ENCODE results near the gene ARHGAP33. TPM values are rescaled to one million over a fixed set of nuclear protein-coding genes. Genes with fewer than 3 reads are reported as not detected.

ARHGAP33 gene
- total RNA-seq, result 100 to 1,000 TPM in 1 of 6 donors, 10 to 100 TPM in 3, 1 to 10 TPM in 2; 5.9 to 109 (median 14.5) TPM

DNA sequence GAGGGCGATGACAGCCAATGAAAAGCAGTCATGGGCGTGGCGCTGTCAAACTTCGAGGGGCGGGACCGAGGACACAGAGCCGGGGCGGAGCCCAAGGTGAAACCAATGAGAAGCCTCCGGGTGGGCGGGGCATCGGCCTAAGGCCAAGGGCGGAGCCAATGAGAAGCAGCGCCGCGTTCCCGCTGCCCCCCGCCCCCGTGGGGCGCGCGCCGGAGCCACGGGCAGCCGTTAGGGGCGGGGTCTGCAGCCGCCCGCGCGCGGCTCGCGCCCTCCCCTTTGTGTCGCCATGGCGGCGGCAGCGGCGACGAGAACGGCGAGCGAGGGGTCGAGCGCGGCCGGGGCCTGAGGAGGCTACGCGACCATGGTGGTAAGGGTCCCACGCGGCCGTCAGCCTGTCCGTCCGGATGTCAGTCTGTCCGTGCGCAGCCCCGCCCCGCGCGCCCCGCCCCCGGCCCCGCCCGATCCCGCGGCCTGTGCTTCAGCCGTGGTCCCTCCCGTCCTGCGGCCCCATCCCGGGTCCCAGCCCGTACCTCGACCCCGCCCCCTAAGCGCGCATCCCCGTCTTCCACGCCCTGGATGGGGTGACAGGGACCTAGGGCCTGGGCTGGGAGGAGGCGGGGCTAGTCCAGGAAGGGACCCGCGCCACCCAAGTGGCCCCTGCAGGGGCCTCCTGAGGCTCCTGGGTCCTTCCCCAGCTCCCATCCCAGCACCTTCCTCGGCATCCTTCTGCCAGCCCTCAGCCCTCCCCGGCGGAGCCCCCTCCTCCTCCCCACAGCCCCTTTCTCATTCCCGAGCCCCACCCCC, at the start of gene ARHGAP33:
TSS of gene ARHGAP33 (plus strand) at position 267 of the 804 bp plus-strand sequence. CDS start at position 362, 95 bp downstream.
- TF ChIP-seq EP300 (IDR thresholded peaks at IDR 0.05), result no peak
- no peak for TF ChIP-seq POLR2AphosphoS5 (IDR thresholded peaks at IDR 0.05)
- TF ChIP-seq POLR2A (IDR thresholded peaks at IDR 0.05), result no peak
- TF ChIP-seq, protein P1, sequence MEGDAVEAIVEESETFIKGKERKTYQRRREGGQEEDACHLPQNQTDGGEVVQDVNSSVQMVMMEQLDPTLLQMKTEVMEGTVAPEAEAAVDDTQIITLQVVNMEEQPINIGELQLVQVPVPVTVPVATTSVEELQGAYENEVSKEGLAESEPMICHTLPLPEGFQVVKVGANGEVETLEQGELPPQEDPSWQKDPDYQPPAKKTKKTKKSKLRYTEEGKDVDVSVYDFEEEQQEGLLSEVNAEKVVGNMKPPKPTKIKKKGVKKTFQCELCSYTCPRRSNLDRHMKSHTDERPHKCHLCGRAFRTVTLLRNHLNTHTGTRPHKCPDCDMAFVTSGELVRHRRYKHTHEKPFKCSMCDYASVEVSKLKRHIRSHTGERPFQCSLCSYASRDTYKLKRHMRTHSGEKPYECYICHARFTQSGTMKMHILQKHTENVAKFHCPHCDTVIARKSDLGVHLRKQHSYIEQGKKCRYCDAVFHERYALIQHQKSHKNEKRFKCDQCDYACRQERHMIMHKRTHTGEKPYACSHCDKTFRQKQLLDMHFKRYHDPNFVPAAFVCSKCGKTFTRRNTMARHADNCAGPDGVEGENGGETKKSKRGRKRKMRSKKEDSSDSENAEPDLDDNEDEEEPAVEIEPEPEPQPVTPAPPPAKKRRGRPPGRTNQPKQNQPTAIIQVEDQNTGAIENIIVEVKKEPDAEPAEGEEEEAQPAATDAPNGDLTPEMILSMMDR (IDR thresholded peaks at IDR 0.05), result no peak
- H3K27ac ChIP-seq, result peak within 1 kb of the TSS in 2 of 4 donors; percentile 55 to 78
- H3K9me3 ChIP-seq, result no peaks in the 10 kb centered on the region

DNA sequence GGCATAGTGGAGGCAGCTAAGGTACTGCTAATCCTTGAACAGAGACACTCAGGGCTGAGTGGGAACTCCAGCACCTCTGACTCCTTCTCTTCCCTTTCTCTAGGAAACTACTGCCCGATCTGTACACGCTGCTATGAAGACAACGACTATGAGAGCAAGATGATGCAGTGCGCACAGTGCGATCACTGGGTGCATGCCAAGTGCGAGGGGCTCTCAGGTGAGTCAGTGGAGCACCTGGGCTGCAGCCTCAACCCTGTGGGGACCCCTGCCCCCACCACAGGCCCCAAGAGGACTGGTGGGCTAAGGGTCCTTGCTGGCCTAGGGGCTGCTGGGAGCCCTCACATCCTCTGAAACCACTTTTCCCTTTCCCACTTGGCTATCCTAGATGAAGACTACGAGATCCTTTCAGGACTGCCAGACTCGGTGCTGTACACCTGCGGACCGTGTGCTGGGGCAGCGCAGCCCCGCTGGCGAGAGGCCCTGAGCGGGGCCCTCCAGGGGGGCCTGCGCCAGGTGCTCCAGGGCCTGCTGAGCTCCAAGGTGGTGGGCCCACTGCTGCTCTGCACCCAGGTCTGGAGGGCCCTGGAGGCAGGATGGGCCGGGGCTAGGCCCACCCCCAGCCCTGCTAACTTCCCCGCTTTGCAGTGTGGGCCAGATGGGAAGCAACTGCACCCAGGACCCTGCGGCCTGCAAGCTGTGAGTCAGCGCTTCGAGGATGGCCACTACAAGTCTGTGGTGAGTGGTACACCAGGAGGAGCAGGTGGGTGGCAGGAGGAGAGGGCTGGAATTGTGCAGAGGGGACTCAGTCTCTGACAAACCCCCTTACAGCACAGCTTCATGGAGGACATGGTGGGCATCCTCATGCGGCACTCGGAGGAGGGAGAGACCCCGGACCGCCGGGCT, 48.1 kb upstream of the ARHGAP33 start:
- DNase-seq, result no peak
- TF ChIP-seq EP300 (IDR thresholded peaks at IDR 0.05) (no peak), POLR2A (IDR thresholded peaks at IDR 0.05) (no peak), POLR2AphosphoS5 (IDR thresholded peaks at IDR 0.05) (no peak)
- TF ChIP-seq, protein P1 (IDR thresholded peaks at IDR 0.05), result no peak
- peaks cover 82 to 100% (median 97%) of the 10 kb centered on the region in 4 donors for H3K36me3 ChIP-seq
- no peak for ATAC-seq (ENCODE audit: low FRiP score in 2 of 2)
- no peaks in the 10 kb centered on the region for H3K9me3 ChIP-seq
- no peak overlapping the region for H3K27ac ChIP-seq
- H3K27me3 ChIP-seq, result no peaks in the 10 kb centered on the region
- no peaks in the 10 kb centered on the region for H3K4me1 ChIP-seq
- 94% methylated on average over 13 to 23 of the region's 25 CpGs for WGBS, 2 donors
- H3K4me3 ChIP-seq, result no peak overlapping the region

More for the DNA sequence above, at the start of gene ARHGAP33:
- Histone ChIP-seq H3K4me1 (peaks cover 10 to 20% (median 14%) of the 10 kb centered on the region in 4 donors), H3K27me3 (no peaks in the 10 kb centered on the region), H3K4me3 (peak within 1 kb of the TSS; percentile 95 to 99 (median 96)), H3K36me3 (peaks cover 0 to 13% (median 8%) of the 10 kb centered on the region in 4 donors)
- WGBS, 2 donors, result 1 to 2% methylated on average over 35 to 43 of the region's 82 CpGs
- DNase-seq (peak; percentile 99), ATAC-seq (ENCODE audit: low FRiP score in 2 of 2) (peak; percentile 98 to 99)

DNA sequence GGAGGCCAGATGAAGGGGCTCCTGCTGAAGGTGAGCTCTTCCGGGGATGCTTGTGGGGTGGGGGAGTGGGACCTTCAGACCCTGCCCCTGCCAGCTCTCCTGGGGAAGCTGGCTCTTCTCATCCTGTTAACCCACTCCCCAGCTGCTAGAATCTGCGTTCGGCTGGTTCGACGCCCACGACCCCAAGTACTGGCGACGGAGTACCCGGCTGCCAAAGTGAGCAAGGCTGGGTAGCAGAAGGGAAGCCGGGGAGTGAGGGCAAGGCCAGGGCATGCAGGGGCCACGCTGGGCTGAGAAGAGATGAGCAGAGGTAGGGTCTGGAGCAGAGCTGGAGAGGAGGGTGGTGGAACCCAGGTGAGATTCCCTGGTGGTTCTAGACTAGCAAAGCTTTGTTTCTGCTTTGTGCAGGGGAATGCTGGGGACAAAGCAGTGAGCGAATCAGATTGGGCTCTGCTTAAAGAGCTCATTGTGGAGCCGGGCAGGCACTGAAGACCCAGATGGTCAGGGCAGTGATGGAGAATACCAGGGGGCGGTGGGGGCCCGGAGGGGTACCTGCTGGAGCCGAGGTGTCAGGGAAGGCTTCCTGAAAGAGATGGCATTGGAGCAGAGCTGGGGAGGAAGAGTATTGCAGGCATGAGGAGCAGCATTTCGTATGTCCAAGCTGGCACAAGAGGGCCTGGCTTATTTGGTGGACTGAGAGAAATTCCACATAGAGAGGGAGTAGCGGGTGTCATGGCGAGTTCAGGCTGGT, 47.2 kb upstream of the ARHGAP33 start:
- Histone ChIP-seq H3K27ac (no peak overlapping the region), H3K9me3 (no peaks in the 10 kb centered on the region), H3K4me3 (no peak overlapping the region), H3K36me3 (peaks cover 77 to 100% (median 97%) of the 10 kb centered on the region in 4 donors), H3K4me1 (no peaks in the 10 kb centered on the region), H3K27me3 (no peaks in the 10 kb centered on the region)
- DNase-seq, result no peak
- TF ChIP-seq POLR2A (IDR thresholded peaks at IDR 0.05) (no peak), EP300 (IDR thresholded peaks at IDR 0.05) (no peak), POLR2AphosphoS5 (IDR thresholded peaks at IDR 0.05) (no peak)
- TF ChIP-seq, protein P1 (IDR thresholded peaks at IDR 0.05), result no peak
- no peak for ATAC-seq (ENCODE audit: low FRiP score in 2 of 2)
- 94 to 97% methylated on average over 12 to 18 of the region's 19 CpGs for WGBS, 2 donors

- H3K36me3 ChIP-seq, result peaks cover 68 to 100% (median 97%) of the 10 kb centered on the region in 4 donors
- no peak for ATAC-seq (ENCODE audit: low FRiP score in 2 of 2)
- no peaks in the 10 kb centered on the region for H3K9me3 ChIP-seq
- no peak overlapping the region for H3K4me3 ChIP-seq
- 86 to 87% methylated on average over 17 to 18 of the region's 18 CpGs for WGBS, 2 donors
- DNase-seq, result no peak
- no peaks in the 10 kb centered on the region for H3K4me1 ChIP-seq
- no peaks in the 10 kb centered on the region for H3K27me3 ChIP-seq
- H3K27ac ChIP-seq, result no peak overlapping the region
- no peak for TF ChIP-seq POLR2AphosphoS5 (IDR thresholded peaks at IDR 0.05)
- no peak for TF ChIP-seq POLR2A (IDR thresholded peaks at IDR 0.05)
- TF ChIP-seq EP300 (IDR thresholded peaks at IDR 0.05), result no peak
- TF ChIP-seq, protein P1 (IDR thresholded peaks at IDR 0.05), result no peak
These were observed 46.3 kb upstream of the ARHGAP33 start for GRCh38 chr19:35729021-35729420.
